HG02642 (cell line): ENCODE data around the gene DGCR2.

Source experiments
- ATAC-seq: cut with Tn5 transposase; IDR thresholded peaks from one replicate; pipeline ENCODE4 v1.9.1; 2021; ENCODE audit warnings: mild to moderate bottlenecking; ENCODE audit not compliant: unreplicated experiment, poor library complexity

The DGCR2 gene

DNA sequence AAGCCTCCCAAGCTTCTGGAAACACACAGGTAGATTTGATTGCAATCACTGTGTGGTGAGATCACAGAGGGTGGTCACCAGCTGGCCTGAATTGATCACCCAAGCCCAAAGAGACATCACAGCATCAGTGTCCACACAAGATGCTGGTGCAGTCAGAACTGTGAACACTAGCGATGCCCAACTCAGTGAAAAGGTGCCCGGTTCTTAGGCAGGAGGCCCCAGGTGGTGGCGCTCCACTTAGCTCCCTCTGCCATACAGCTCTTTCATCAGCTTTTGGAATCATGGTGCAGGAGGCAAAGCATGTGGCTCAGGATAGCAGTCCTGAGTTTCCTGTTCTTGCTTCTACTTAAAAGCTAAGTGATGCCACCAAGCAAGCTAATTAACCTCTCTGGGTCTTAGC is 11.1 kb downstream of the DGCR2 start:
- ATAC-seq: no peak

DNA sequence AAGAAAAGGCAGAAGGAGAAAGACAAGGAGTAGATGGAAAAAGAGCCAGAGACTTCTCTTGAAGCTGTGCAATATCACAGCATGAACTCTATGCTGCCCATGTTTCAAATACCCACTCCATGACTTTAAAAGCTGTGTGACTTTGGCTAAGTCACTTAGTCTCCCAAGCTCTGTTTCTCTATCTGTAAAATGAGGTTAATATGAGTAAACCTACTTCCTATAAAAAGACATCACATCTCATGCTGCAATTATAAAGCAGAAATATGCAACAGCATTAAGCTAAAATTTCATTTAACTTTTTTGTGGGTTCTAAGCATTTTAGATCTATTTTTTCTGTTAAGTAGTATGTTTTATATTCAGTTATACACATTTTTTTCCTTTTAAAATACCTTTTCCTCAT is 11.6 kb downstream of the DGCR2 start:
- no peak for ATAC-seq

DNA sequence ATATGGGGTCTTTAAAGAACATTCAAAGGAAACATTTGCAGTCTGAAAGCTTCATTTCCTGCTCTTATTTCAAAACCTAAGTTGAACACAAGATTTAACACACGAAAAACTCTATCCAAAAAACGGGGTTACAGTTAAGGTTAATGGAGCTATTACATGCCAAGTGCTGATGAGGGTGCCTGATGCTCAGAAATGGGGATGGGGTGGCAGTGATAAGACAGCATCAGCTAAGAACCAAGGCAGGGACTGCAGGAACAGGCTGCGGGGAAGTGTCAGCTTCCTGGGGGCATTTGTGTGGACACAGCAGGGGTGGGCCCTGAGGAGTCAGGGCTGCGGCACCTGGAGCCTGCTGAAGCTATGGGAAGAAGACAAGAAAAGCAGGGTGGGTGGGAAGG is 12.2 kb downstream of the DGCR2 start:
- no peak for ATAC-seq

DNA sequence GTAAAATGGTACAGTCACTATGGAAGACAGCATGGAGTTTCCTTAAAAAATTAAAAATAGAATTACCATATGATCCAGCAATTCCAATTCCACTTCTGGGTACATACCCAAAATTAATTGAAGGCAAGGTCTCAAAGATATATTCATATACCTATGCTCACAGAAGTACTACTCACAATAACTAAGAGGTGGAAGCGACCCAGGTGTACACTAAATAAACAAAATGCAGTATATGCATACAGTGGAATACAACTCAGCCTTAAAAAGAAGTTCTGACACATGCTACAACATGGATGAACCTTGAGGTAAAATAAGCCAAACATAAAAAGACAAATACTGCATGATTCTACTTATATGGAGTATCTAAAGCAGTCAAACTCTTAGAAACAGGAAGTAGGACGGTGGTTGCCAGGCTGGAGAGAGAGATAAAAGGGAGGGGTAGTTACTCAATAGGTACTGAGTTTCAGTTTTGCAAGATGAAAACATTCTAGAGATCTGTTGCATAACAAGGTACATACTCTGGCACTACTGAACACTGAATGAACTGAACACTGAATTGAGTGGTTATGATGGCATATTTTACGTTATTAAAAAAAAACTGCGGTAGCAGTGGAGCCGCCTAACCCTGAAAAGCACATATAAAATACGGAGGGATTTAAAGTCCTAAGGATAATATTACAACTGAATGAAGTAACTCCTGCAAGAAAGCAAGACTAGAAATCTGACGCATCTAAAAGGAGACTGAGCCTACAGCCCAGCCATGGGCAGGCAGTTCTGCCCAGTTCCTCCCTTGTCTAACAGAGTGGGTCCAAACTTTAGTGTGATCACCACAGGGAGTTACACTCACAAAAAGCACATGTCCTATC is 12.8 kb downstream of the DGCR2 start:
- peak; percentile 80 for ATAC-seq

DNA sequence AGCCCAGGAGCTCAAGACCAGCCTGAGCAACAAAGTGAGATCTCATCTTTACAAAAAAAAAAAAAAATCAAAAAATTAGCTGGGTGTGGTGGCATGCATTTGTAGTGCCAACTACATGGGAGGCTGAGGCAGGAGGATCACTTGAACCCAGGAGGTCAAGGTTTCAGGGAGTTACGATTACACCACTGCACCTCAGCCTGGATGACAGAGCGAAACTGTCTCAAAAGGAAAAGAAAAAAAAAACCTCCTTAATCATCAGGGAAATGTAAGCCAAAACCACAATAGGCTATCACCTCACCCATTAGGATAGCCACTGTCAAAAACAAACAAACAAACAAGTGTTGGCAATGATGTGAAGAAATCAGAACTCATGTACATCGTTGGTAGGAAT is 13.4 kb downstream of the DGCR2 start:
- ATAC-seq: no peak

DNA sequence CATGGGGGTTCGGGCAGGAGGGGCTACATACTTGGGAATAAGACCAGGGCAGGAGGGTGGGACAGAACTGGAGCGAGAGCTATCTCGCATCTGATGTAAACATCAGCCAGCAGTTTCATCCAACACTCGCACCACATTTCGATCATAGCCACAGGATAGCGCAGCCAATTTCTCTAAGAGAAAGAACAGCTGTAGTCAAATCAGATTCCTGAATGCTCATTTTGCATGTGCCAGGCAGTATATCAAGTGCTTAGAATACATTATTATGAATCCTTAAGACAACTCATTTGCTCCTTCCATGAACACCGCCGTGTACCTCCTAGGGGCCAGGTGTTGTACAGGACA is 14.5 kb downstream of the DGCR2 start:
- no peak for ATAC-seq

DNA sequence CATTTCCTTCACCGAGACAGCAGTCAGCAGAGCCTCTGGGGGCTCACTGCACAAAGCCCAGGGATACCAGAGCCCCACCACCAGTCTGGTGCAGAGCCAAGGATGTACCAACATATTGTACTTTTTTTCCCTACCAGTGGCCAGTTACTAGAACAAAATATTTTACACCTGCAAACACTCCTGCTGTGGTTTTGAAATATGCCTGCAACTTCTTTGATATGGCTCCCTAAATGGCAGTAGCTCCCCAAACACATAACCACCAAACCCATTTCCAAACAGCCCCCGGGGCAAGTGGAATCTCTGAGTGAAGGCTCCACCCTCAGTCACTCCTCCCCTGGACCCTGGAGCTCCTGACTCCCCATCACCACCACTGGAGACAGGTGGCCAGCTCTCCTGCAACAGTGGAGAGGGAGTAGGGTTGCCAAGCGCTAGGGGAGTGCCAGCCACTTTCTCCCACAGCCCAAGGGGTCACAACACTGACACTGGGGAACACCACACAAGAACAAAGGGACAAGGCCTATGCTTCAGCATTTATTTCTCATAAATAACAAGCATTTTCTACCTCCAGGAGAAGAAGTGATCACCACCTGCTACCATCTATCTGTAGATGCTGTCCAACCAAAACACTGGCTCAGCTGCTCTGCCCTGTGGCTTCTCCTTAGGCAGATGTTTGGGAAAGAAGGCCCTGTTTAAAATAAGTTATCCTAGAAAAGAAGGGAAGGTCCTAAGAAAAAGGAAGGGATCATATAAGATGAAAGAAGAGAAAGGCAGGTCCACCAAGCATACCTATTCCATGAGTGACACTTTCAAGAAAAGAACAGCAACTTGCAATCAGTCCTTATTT is 15.1 kb downstream of the DGCR2 start:
- ATAC-seq: no peak

DNA sequence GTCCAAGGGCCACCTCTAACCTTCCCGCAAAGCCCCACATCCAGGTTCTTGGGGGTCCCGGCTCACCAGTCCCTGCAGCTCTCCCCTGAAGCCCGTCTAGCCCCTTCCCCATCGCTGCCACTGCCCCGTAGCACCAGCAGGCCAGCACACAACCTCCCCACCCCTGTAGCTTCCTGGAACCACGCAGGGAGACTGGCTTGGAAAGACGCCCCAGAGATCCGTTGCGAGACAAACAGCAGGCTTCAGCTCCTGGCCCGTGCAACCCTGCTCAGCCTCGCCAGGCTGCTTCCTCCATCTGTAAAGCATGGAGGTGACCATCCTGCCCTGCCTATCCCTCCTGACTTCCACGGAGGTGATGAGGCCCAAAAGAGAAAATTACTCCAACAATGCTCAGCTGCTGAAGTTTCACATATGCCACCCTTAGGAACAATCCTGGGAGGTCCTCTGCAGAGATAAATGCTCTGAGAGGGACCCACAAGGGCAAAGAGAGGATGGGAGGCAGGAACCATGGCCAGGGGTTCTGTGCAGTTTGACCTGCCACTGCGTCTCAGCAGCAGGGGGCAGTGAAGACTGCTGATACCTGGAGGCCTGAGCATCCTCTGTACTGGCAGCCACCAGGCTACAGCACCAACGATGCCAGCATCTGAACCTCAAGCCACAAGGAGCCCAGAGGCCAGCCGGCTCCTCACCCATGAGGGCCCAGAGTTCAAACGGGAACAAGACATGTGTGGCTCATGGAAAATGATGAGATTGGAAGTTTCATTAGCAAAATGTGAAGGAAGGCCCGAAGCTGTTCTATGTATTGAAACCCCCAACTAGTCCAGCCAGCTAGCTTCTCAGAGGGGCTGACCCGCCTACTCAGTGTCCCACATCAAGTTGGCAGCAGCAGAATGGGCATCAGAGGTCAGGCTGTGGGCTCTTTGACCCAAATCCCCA is 16.1 kb downstream of the DGCR2 start:
- ATAC-seq: no peak

DNA sequence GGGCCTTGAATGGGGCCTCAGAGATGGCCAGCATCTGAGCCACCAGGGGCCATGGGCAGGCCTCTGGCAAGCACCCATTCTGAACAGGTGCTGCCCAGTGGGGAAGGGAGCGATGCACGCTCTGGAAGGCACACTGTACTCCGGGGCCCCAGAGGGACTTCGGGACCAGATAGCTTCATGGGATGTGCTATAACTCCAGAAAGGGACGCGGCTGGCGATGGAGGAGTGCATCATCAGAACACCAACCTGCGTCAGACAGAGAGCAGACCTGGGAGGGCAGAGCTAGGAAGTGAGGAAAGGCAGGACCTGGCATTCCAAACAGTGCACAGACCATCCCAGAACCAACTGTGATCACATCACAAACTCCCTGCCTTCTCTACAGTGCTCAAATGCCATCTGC is 16.8 kb downstream of the DGCR2 start:
- no peak for ATAC-seq

DNA sequence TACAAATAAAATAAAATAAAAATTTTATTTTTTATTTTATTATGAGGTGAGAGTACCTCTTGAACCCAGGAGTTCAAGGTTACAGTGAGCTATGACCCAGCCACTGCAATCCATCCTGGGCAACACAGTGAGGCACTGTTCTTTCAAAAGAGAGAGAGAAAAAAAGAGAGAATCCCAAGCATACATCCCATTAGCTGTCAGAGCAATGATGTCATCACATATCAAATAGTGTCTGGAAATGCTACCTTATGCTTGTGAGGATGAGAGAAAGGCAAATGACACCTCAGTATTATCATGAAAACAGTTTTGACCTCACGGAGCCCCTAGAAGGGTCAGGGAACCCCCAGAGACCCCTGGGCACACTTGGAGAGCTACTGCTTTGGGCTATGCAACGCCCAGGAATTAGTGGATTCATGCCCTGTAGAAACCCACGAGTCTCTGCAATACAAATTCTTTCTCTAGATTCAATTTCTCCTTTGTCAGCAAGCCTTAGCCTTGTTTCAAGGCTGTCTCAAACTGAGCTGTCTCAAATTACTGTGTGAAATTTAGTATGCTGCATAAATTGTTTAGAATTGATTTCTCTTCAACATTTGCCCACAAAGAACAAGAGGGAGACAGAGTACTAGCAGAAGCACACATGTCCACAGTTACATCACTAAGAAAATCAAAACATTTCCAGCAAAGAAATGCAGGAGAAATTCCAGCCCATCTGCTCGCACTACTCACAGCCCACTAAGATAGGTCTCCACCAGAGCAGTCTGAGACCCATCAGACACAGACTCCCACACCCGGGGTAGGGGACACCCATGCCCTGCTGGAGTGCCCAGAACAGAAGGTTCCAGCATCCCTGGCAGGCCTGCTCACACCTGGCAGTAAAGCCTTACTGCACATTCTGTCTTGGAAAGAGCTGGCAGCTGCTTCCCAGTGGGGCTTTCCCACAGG is 18.1 kb downstream of the DGCR2 start:
- no peak for ATAC-seq

DNA sequence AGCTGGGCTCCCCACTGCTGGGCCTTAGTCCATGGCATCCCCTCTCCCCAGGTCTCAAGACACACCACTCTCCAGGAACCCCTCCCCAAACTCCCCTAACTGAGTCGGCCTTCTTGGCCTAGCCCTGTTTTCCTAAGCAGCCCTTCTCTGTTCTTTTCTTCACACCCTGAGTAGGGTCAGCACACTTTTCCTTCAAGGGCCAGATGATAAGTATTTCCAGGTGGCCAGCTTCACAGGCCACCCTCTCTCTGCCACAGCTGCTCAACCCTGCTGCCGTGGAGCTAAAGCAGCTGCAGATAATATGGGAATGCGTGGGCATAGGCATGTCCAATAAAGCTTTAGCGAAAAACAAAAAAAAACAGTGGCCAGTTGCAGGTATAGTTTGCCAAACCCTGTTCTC is 24.1 kb downstream of the DGCR2 start:
- ATAC-seq: no peak

DNA sequence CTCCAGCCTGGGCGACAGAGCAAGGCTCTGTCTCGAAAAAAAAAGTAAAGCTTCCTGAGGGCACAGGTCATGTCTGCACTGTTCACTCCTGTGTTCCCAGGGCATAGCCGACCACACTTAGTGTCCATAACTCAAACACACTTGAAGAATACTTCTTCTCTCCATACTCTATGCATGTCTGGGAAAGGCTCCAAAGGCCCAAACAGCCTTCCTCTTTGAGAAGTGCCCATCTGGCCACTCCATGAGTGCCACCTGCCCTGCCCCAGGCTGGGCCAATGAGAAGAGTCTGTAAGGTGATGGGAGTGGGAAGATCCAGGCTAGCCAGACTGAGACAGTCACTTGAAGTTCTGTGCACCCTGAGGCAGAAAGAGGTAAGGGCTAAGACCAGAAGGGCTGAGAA is 24.7 kb downstream of the DGCR2 start:
- no peak for ATAC-seq

DNA sequence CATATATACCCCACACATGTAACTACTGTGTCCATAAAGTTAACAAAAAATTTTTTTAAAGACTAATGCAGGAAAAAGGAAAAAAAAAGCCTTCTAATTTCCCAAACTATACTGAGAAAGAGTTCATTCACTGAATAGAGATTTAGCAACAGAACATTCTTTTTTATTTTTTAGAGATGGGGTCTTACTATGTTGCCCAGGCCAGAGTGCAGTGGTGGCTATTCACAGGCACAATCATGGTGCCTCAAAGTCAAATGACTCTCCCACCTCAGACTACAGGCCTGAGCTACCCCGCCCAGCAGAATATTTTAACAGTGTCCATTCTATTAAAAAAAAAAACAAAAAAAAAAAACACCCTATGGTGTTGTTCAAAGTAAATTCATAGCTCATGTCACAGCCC is 25.7 kb downstream of the DGCR2 start:
- no peak for ATAC-seq

DNA sequence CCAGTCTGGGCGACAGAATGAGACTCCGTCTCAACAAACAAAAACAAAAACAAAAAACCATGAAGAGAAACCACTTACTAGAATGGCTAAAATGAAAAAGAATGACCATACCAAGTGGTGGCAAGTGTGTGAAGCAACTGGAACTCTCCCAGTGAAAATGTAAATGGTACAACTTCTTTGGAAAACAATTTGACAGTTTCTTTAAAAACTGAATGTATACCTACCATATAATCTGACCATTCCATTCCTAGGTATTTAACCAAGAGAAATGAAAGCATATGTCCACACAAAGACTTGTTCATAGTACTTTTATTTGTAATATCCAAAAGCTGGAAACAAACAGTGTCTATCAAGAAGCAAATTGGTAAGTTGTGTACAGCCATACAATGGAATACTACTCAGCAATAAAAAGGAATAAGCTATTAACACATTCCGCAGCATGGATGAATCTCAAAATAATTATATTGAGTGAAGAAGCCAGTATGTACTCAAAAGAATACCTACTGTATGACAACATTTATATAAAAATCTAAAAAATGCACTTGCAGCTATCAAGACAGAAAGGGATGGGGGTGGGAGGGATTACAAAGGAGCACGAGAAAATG is 27.7 kb downstream of the DGCR2 start:
- no peak for ATAC-seq

DNA sequence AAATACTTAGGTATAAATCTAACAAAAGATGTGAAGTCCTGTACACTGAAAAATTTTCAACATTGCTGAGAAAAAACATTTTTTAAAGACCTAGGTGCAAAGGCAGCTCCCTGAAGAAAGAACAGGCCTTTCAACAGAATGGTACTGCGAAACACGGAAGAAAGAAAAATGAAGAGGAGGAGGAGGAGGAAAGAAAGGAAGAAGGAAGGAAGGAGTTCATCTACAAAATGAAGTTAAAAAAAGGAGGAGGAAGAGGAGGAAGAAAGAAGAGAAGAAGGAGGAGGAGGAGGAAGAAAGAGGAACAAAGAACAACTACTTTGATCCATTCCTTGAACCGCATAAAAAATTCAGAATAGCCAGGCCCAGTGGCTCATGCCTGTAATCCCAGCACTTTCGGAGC is 29.5 kb downstream of the DGCR2 start:
- ATAC-seq: no peak

DNA sequence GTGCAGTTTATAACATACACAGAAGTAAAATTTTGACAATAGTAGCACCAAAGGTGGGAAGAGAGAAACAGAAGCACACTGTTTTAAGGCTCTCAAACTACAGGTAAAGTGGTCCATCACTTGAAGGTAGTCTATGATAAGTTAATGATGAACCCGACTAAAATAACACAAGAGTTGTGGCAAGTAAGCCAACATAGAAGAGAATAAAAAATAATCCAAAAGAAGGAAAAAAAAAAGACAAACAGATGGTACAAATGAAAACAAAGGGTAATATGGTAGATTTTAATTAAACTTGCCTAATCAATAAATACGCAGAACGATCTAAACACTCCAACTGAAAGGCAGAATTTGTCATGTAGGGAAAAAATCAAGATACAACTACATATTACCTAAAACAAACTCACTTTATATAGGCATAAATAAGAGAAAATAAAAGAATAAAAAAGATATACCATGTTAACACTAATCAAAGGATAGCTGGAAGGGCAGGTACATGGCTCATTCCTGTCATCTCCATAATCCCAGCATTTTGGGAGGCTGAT is 31.6 kb downstream of the DGCR2 start:
- no peak for ATAC-seq

DNA sequence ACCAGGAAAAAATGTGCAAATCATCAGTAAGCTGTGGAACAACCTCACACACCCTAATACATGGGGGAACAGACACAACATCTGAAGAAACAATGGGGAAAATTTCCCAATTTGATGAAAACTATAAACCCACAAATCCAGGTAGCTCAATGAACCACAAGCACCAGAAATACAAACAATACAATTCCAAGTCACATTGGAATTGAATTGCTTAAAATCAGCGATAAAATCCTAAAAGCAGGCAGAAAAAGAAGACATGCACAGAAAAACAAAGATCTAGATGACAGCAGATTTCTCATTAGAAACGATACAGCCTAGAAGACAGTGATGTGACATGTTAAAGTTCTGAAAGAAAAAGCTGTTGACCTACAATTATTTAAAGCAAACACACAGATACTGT is 32.0 kb downstream of the DGCR2 start:
- no peak for ATAC-seq

DNA sequence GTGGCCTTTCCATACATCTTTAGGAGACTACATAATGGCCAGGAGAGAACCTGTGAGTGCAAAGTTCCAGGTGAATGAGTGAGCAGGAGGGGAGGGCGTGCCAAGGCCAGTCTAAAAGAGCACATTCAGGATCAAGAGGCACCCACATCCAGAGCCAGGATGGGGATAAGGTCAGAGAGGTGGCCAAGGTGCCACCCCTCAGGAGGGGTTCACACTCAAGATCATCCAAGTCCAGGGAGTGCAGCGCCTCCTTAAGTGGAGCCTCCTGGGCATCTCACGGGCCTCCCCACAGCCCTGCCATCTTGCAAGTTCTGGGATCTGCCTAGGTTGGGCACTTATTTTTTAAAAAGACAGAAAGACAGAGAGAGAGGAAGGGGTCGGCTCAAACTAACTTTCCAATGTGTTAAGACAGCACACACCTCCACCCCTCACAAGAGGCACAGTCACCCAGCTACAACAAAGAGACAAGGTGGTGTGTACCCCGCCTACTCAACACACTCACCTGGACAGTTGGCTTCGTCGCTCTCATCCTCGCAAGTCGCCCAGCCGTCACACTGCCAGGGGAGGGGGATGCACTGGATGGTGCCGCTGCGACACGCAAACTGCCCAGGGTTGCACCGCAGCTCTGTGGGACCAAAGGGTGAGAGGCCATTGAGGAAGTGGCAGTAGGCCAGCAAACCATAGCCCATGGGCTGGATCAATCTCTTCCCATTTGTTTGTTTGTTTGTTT is 33.2 kb downstream of the DGCR2 start:
- no peak for ATAC-seq
